GM12874 (cell line): ENCODE data around the gene GSDMA.

Experiments
- TF ChIP-seq, protein P1 (sequence below): IDR thresholded peaks from 2 replicates; pipeline ENCODE4 v1.5.1; 2011; ENCODE audit warnings: low read depth, mild to moderate bottlenecking, control low read depth, low read length, moderate library complexity; ENCODE audit not compliant: insufficient read depth

Gene GSDMA, protein sequence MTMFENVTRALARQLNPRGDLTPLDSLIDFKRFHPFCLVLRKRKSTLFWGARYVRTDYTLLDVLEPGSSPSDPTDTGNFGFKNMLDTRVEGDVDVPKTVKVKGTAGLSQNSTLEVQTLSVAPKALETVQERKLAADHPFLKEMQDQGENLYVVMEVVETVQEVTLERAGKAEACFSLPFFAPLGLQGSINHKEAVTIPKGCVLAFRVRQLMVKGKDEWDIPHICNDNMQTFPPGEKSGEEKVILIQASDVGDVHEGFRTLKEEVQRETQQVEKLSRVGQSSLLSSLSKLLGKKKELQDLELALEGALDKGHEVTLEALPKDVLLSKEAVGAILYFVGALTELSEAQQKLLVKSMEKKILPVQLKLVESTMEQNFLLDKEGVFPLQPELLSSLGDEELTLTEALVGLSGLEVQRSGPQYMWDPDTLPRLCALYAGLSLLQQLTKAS

DNA sequence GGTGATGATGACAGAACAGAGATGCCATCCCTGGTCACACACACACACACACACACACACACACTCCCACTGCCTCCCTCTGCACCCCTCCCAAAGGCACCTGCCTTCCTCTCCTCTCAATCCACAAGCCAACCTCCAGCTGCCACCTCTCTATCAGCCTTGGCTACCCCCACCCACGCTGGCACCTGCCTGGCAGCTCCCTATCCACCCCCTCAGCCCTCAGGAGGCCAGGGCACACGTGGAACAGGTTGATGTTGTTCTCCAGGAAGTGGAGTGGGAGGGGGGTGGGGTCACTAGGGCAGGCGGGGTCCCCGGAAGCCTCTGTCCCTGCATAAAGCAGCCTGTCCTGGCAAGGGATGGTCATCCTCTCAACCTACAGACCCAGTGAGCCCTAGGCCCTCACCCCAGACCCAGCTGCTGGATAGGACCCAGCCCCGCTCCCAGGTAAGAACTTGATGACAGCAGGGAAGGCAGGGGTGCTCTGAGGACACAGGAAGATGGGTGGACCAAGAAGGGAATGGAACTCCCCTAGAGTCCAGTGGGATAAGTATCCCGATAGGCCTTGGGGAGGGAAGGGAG lies at the start of gene GSDMA:
Gene GSDMA, plus strand, starts transcription at position 363 of the 579 bp plus-strand sequence. CDS start 2,684 bp downstream, outside the sequence.
- TF ChIP-seq, protein P1, sequence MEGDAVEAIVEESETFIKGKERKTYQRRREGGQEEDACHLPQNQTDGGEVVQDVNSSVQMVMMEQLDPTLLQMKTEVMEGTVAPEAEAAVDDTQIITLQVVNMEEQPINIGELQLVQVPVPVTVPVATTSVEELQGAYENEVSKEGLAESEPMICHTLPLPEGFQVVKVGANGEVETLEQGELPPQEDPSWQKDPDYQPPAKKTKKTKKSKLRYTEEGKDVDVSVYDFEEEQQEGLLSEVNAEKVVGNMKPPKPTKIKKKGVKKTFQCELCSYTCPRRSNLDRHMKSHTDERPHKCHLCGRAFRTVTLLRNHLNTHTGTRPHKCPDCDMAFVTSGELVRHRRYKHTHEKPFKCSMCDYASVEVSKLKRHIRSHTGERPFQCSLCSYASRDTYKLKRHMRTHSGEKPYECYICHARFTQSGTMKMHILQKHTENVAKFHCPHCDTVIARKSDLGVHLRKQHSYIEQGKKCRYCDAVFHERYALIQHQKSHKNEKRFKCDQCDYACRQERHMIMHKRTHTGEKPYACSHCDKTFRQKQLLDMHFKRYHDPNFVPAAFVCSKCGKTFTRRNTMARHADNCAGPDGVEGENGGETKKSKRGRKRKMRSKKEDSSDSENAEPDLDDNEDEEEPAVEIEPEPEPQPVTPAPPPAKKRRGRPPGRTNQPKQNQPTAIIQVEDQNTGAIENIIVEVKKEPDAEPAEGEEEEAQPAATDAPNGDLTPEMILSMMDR, result no peak

DNA sequence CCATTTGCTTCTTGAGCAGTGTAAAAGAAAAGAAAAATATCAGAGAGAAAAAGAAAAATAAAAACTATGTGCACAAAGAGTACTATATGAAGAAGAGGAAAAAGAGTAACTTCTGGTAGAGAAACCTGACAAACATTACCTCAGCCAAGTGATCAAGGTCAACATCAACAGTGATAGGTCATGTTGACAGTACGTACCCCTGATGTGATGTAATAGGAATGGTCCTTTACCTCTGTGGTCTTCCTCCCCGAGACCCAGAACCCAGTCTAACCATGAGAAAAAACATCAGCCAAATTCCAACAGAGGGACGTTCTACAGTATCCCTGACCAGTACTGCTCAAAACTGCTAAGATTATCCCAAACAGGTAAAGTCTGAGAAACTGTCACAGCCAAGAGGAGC lies 48.8 kb upstream of the GSDMA start:
- TF ChIP-seq, protein P1, result no peak

DNA sequence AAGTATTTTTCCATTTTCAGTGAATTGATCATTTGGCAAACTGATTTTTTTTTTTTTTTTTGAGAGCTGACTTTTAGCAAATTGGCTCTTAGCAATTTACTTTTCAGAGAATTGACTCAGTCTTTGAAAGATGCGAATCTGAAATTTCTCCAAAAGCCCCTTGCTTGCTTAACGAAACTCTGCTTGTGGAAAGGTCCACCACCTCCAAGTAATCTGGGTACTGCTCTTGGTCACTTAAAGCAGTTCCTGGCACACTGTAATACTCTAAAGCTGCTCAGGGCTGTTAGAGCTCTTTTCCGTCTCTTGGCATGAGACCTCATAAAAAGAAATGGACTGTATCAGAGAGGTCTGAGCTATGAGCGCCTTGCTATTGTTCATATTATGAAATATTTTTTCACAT lies 47.2 kb upstream of the GSDMA start:
- TF ChIP-seq, protein P1, result no peak

DNA sequence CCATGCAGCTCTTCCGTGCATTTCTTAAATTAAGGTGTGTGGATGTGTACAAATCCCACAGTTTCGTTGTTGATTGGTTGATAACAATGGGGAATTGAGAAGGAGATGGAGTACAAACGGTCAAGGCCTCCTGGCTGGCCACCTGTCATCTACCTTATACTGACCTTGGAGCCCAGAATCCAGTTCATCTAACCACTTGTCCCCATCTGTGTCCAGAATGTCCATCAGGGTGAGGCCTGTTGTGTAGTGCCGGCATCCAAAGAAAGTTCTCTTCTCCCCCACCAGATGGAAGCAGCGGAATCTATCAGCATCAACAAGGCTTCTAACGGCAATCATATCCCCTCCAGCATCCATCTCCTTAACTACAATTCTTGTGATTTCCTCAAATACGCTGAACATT lies 45.9 kb upstream of the GSDMA start:
- TF ChIP-seq, protein P1, result no peak

DNA sequence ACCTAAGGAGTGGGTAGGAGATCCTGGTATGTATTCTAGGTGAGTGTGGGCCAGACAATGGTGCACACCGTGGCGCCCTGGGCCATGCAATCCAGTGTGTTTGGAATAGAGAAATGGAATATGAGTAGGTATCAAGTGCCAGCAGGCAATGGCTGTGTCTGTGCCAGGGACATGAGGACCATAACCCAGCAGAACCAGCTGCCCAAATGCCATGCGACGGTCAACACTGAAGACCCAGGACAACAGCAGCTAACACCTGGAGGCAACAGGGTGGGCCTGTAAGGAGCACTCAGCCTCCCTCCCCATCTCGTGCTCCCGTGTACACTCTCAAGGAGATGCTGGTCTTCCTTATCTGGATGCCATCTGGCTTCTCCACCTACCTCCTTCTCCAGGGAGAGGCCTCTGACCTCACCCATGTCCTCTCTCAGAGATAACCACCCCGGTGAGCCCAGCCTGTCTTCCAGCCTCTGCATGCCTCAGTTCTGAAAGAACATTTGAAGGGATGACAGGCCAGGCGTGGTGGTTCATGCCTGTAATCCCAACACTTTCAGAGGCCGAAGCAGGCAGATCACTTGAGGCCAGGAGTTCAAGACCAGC lies 43.6 kb upstream of the GSDMA start:
- TF ChIP-seq, protein P1, result no peak

DNA sequence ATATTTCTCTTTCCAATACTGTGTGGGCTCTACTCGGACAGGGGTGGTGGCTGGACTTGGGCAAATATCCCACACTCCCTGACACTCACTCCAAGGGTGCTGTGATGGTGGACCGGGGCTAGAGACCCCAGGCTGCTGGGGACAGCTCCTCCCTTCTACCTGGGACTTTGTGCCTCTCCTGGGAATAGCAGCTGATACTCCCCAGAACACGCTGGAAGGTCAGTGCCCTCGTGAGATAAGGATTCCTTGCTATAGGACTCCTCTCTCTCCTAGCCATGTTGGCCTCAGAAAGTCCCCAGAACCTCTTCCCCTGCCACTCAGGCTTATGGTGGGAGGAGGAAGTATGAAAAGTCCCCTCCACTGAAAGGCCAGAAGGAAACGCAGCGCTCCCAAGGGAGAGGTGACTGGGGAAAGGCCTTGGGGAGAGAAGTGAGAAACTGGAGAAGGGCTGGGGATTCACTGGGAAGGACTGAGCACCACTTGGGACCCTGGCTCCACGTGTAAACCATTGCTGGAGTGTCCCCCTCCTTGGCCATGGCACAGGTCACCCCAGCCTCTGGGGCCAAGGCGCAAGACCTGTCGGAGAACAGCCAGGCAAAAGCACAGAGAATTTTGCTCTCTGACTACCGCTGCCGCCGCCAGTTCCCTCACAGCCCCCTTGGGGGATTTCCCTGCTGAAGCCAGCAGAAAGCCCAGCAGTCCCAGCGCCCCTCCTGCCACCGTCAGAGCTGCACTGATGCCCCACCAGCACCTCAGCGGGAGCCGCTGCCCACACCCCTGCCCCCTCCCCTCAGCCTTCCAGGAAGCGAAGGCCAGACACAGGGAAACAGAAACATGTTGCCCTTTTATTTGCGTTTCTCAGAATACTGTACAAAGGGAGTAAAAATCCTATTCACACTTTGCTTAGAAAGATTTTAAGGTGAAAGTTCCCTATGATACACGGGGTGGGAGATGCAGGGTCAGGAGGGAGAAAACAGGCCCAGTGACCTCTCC lies 42.3 kb upstream of the GSDMA start:
- TF ChIP-seq, protein P1, result no peak
